ENCODE measurements around the gene MGA. TPM values are rescaled to one million over a fixed set of nuclear protein-coding genes. Genes with fewer than 3 reads are reported as not detected.

MGA gene
- total and polyA plus RNA-seq, 2 experiments from 2014 or later = 13.2 to 14.8 TPM

DNA sequence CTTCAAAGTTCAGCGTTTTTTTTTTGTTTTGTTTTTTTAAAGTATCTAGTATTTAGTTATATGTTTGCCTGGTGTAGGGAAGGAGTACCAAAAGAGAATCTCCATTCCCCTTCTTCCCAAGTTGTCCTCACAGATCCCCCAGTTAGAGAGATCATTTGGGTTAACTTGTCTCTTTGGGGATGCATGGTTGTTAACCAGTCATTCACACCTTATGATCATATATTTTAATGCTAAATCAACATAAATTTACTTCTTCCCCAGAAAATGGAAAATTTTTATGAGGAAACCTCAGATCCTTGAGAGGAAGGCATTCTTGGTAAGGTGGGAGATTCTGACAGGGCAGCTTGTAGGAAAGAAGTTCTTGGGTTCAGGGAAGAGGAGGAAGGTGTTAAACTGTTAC, 1.5 kb upstream of the MGA start:
- H3K27ac ChIP-seq = no peak overlapping the region
- no peak overlapping the region for H3K4me3 ChIP-seq
- H2AFZ ChIP-seq = no peak overlapping the region
- peaks cover 20% of the 10 kb centered on the region for H3F3A ChIP-seq (ENCODE audit: insufficient read depth)
- H3K4me1 ChIP-seq (ENCODE audit: insufficient read depth) = peaks cover 13% of the 10 kb centered on the region; the same call in 1 of the 2 replicates
- TF ChIP-seq EZH2 (IDR thresholded peaks at IDR 0.05; ENCODE audit: insufficient read depth, poor library complexity, severe bottlenecking) = no peak
- no peak for TF ChIP-seq EZH2phosphoT487 (IDR thresholded peaks at IDR 0.05; ENCODE audit: insufficient read depth, low read depth)
- no peak overlapping the region for H3K9ac ChIP-seq
- in situ Hi-C loops (cut with MboI) = no loop called here
- no peaks in the 10 kb centered on the region for H3K9me3 ChIP-seq (ENCODE audit: low read depth)
- H3K27me3 ChIP-seq (replicated peaks; ENCODE audit: insufficient read depth) = no peaks in the 10 kb centered on the region
- peaks cover 30% of the 10 kb centered on the region for H3K79me2 ChIP-seq (ENCODE audit: insufficient read depth)
- H3K36me3 ChIP-seq (ENCODE audit: low read depth) = no peaks in the 10 kb centered on the region
- H4K20me1 ChIP-seq (ENCODE audit: insufficient read depth) = no peaks in the 10 kb centered on the region
- 20 to 47% methylated on average over 1 of the region's 1 CpG for WGBS, 2 experiments (ENCODE audit: low coverage in 1 of 2, low lambda C conversion rate in 2 of 2, missing lambda C conversion rate in 2 of 2)
- DNase-seq = no peak
- no peaks in the 10 kb centered on the region for H3K9me2 ChIP-seq (ENCODE audit: insufficient read depth)
- H3K4me2 ChIP-seq (ENCODE audit: unreplicated experiment) = no peak overlapping the region

GRCh38 chr15:41659190-41659589, 1.0 kb upstream of the MGA start:
- peaks cover 35% of the 10 kb centered on the region for H3K79me2 ChIP-seq (ENCODE audit: insufficient read depth)
- no peak overlapping the region for H3K4me3 ChIP-seq
- H3K9me2 ChIP-seq (ENCODE audit: insufficient read depth) = no peaks in the 10 kb centered on the region
- H4K20me1 ChIP-seq (ENCODE audit: insufficient read depth) = no peaks in the 10 kb centered on the region
- H2AFZ ChIP-seq = peak overlapping the region; percentile 90; the same call in 1 of the 2 replicates
- no peak overlapping the region for H3K4me2 ChIP-seq (ENCODE audit: unreplicated experiment)
- no peak overlapping the region for H3K9ac ChIP-seq
- H3K4me1 ChIP-seq (ENCODE audit: insufficient read depth) = peaks cover 13% of the 10 kb centered on the region; the same call in 1 of the 2 replicates
- in situ Hi-C loops (cut with MboI) = no loop called here
- no peaks in the 10 kb centered on the region for H3K9me3 ChIP-seq (ENCODE audit: low read depth)
- no peaks in the 10 kb centered on the region for H3K27me3 ChIP-seq (replicated peaks; ENCODE audit: insufficient read depth)
- no peak for TF ChIP-seq EZH2 (IDR thresholded peaks at IDR 0.05; ENCODE audit: insufficient read depth, poor library complexity, severe bottlenecking)
- no peak for TF ChIP-seq EZH2phosphoT487 (IDR thresholded peaks at IDR 0.05; ENCODE audit: insufficient read depth, low read depth)
- WGBS, 2 experiments (ENCODE audit: low coverage in 1 of 2, low lambda C conversion rate in 2 of 2, missing lambda C conversion rate in 2 of 2) = 97 to 100% methylated on average over 2 of the region's 2 CpGs
- H3K36me3 ChIP-seq (ENCODE audit: low read depth) = no peaks in the 10 kb centered on the region
- peaks cover 20% of the 10 kb centered on the region for H3F3A ChIP-seq (ENCODE audit: insufficient read depth)
- no peak for DNase-seq
- no peak overlapping the region for H3K27ac ChIP-seq

- in situ Hi-C loops (cut with MboI) = no loop called here
- H3K27ac ChIP-seq = peak overlapping the region; percentile 70
- peaks cover 20% of the 10 kb centered on the region for H3F3A ChIP-seq (ENCODE audit: insufficient read depth)
- no peaks in the 10 kb centered on the region for H3K36me3 ChIP-seq (ENCODE audit: low read depth)
- no peak for DNase-seq
- peak overlapping the region; percentile 90 for H2AFZ ChIP-seq
- H3K4me3 ChIP-seq = peak overlapping the region; percentile 74
- no peaks in the 10 kb centered on the region for H3K9me2 ChIP-seq (ENCODE audit: insufficient read depth)
- H3K27me3 ChIP-seq (replicated peaks; ENCODE audit: insufficient read depth) = no peaks in the 10 kb centered on the region
- peaks cover 19% of the 10 kb centered on the region; the same call in 1 of the 2 replicates for H3K4me1 ChIP-seq (ENCODE audit: insufficient read depth)
- TF ChIP-seq EZH2phosphoT487 (IDR thresholded peaks at IDR 0.05; ENCODE audit: insufficient read depth, low read depth) (no peak), EZH2 (IDR thresholded peaks at IDR 0.05; ENCODE audit: insufficient read depth, poor library complexity, severe bottlenecking) (no peak)
- no peaks in the 10 kb centered on the region for H4K20me1 ChIP-seq (ENCODE audit: insufficient read depth)
- H3K79me2 ChIP-seq (ENCODE audit: insufficient read depth) = peaks cover 41% of the 10 kb centered on the region
- peak overlapping the region; percentile 78 for H3K4me2 ChIP-seq (ENCODE audit: unreplicated experiment)
- H3K9ac ChIP-seq = peak overlapping the region; percentile 74
- no peaks in the 10 kb centered on the region for H3K9me3 ChIP-seq (ENCODE audit: low read depth)
- WGBS, 2 experiments (ENCODE audit: low coverage in 1 of 2, low lambda C conversion rate in 2 of 2, missing lambda C conversion rate in 2 of 2) = 10 to 11% methylated on average over 17 to 21 of the region's 21 CpGs
Measured at GRCh38 chr15:41659855-41660234, 360 bp upstream of the MGA start.

- Histone ChIP-seq H3F3A (ENCODE audit: insufficient read depth) (peaks cover 21% of the 10 kb centered on the region), H3K4me2 (ENCODE audit: unreplicated experiment) (peak overlapping the region; percentile 78), H3K79me2 (ENCODE audit: insufficient read depth) (peaks cover 54% of the 10 kb centered on the region), H3K36me3 (ENCODE audit: low read depth) (no peaks in the 10 kb centered on the region), H4K20me1 (ENCODE audit: insufficient read depth) (no peaks in the 10 kb centered on the region), H3K9ac (peak overlapping the region; percentile 74), H3K27ac (peak overlapping the region; percentile 70), H2AFZ (peak overlapping the region; percentile 90), H3K4me3 (peak overlapping the region; percentile 74), H3K4me1 (ENCODE audit: insufficient read depth) (peaks cover 20% of the 10 kb centered on the region), H3K27me3 (replicated peaks; ENCODE audit: insufficient read depth) (no peaks in the 10 kb centered on the region), H3K9me2 (ENCODE audit: insufficient read depth) (no peaks in the 10 kb centered on the region), H3K9me3 (ENCODE audit: low read depth) (no peaks in the 10 kb centered on the region)
- WGBS, 2 experiments (ENCODE audit: low coverage in 1 of 2, low lambda C conversion rate in 2 of 2, missing lambda C conversion rate in 2 of 2) = 3 to 4% methylated on average over 9 of the region's 9 CpGs
- in situ Hi-C loops (cut with MboI) = no loop called here
- TF ChIP-seq EZH2phosphoT487 (IDR thresholded peaks at IDR 0.05; ENCODE audit: insufficient read depth, low read depth) (no peak), EZH2 (IDR thresholded peaks at IDR 0.05; ENCODE audit: insufficient read depth, poor library complexity, severe bottlenecking) (no peak)
- no peak for DNase-seq
Measured at GRCh38 chr15:41661078-41661517, 893 bp downstream of the MGA start.
